K562 (cell line): ENCODE measurements around the gene OSGEP. TPM values are rescaled to one million over a fixed set of nuclear protein-coding genes. Genes with fewer than 3 reads are reported as not detected.
A peak's percentile ranks its signal among the peaks of the same experiment; 100 is the strongest.

Experiments used
- ATF4 ChIP-seq: fragments of 450-650 bp; formaldehyde crosslinking; IDR thresholded peaks from 2 replicates; pipeline ENCODE4 v1.4.0; 2022; ENCODE audit warnings: mild to moderate bottlenecking, moderate library complexity
- CHCHD3 ChIP-seq: fragments of 250-450 bp; sonication (Bioruptor Pico); IDR thresholded peaks from 2 replicates; pipeline ENCODE4 v2.1.2; 2022; ENCODE audit warnings: mild to moderate bottlenecking
- CREM ChIP-seq: IDR thresholded peaks from 2 replicates; pipeline ENCODE4 v1.6.1; 2014; ENCODE audit warnings: antibody characterized with exemption, low read depth
- DMBX1 ChIP-seq: fragments of 250-450 bp; sonication (Bioruptor Pico); IDR thresholded peaks from 2 replicates; pipeline ENCODE4 v1.8.0; 2022; ENCODE audit warnings: inconsistent platforms, mild to moderate bottlenecking, moderate library complexity, borderline replicate concordance
- GATAD2A ChIP-seq: fragments of 450-650 bp; IDR thresholded peaks from 2 replicates; pipeline ENCODE4 v1.6.1; 2017
- L3MBTL2 ChIP-seq: fragments of 450-650 bp; IDR thresholded peaks from 2 replicates; pipeline ENCODE4 v1.6.1; 2016; ENCODE audit warnings: mild to moderate bottlenecking, moderate library complexity
- MYBL2 ChIP-seq, 2 experiments: fragments of 450-650 bp in 1 of 2; sonication (generic) in 1 of 2; formaldehyde crosslinking in 1 of 2; IDR thresholded peaks; 2 replicates each; pipeline versions ENCODE4 v1.6.1 to v1.8.1; 2017 to 2022; ENCODE audit warnings: borderline replicate concordance in 1 of 2, inconsistent platforms in 1 of 2, low read depth in 1 of 2, mild to moderate bottlenecking in 1 of 2, missing genetic modification reagents in 1 of 2, moderate library complexity in 1 of 2
- NFATC3 ChIP-seq: fragments of 450-650 bp; IDR thresholded peaks from 2 replicates; pipeline ENCODE4 v1.6.1; 2017; ENCODE audit warnings: mild to moderate bottlenecking
- SPI1 ChIP-seq: IDR thresholded peaks from 2 replicates; pipeline ENCODE4 v1.6.1; 2011; ENCODE audit warnings: low read depth, low read length, control low read depth, borderline replicate concordance
- SREBF1 ChIP-seq: fragments of 150-350 bp; IDR thresholded peaks from 2 replicates; pipeline ENCODE4 v1.6.1; 2014; ENCODE audit warnings: antibody characterized with exemption, low read depth, low read length, borderline replicate concordance
- SUPT5H ChIP-seq: fragments of 450-650 bp; IDR thresholded peaks from 2 replicates; pipeline ENCODE4 v1.6.1; 2016
- TAF15 ChIP-seq: fragments of 200-400 bp; formaldehyde crosslinking; IDR thresholded peaks from 2 replicates; pipeline ENCODE4 v1.6.1; 2017; ENCODE audit warnings: mild to moderate bottlenecking, low read depth, low read length, moderate library complexity
- THAP7 ChIP-seq: fragments of 250-450 bp; sonication (Bioruptor Pico); IDR thresholded peaks from 2 replicates; pipeline ENCODE4 v1.5.0; 2021
- TRIM25 ChIP-seq: fragments of 450-650 bp; IDR thresholded peaks from 2 replicates; pipeline ENCODE4 v1.7.0; 2016; ENCODE audit warnings: borderline replicate concordance
- ZFPM2 ChIP-seq: fragments of 250-450 bp; sonication (Bioruptor Pico); IDR thresholded peaks from 2 replicates; pipeline ENCODE4 v1.5.1; 2022; ENCODE audit warnings: mild to moderate bottlenecking
- ZNF232 ChIP-seq: sonication (generic); formaldehyde crosslinking; IDR thresholded peaks from 2 replicates; pipeline ENCODE4 v1.8.0; 2022; ENCODE audit warnings: mild to moderate bottlenecking, missing genetic modification reagents
- ZNF263 ChIP-seq: sonication (generic); formaldehyde crosslinking; IDR thresholded peaks from 2 replicates; pipeline ENCODE4 v1.8.0; 2022; ENCODE audit warnings: mild to moderate bottlenecking, missing genetic modification reagents, borderline replicate concordance
- ZNF431 ChIP-seq: sonication (generic); formaldehyde crosslinking; IDR thresholded peaks from 2 replicates; pipeline ENCODE4 v1.8.0; 2022; ENCODE audit warnings: mild to moderate bottlenecking, missing genetic modification reagents
- ZNF449 ChIP-seq: fragments of 250-450 bp; sonication (Bioruptor Pico); IDR thresholded peaks from 2 replicates; pipeline ENCODE4 v1.8.0; 2022; ENCODE audit warnings: moderate library complexity, mild to moderate bottlenecking, inconsistent platforms
- polyA plus RNA-seq, 8 experiments: library from polyadenylated mRNA; depleted of rRNA in 4 of 8; stranded (reverse) in 5 of 8; unstranded in 3 of 8; fragments of >200 nt; fragmentation: Nextera tagmentation in 2 of 8; fragmentation: Illumina TruSeq in 1 of 8; extraction: Ambion mirVana in 2 of 8; extraction: Trizol in 1 of 8; gene quantifications; 2 replicates each; pipeline versions ENCODE4 v1.2.1 to v1.2.3, GENCODE V29; 2011 to 2014; ENCODE audit warnings: inconsistent platforms in 1 of 8, missing spikeins in 1 of 8
- total RNA-seq, 7 experiments: library from RNA; depleted of rRNA in 6 of 7; stranded (reverse); fragments of >200 nt in 6 of 7; fragmentation: Illumina TruSeq in 2 of 7; extraction: Trizol in 2 of 7; gene quantifications; 2 replicates each; pipeline versions ENCODE4 v1.2.1 to v1.2.3, GENCODE V29; 2011 to 2021; ENCODE audit warnings: low replicate concordance in 1 of 7
- TF ChIP-seq, protein P1 (sequence below): fragments of 450-650 bp; formaldehyde crosslinking; IDR thresholded peaks from 2 replicates; pipeline ENCODE4 v1.4.0; 2020; ENCODE audit warnings: mild to moderate bottlenecking, moderate library complexity
- TF ChIP-seq, protein P2 (sequence below): sonication (generic); formaldehyde crosslinking; IDR thresholded peaks from 2 replicates; pipeline ENCODE4 v1.9.0; 2022; ENCODE audit warnings: mild to moderate bottlenecking, missing genetic modification reagents

Gene OSGEP
- total and polyA plus RNA-seq, 9 of the 15 experiments (the other 6 are each of a cell fraction or from before 2014, with no cell fraction given), result 32.1 to 59.2 (median 44.1) TPM

- TF ChIP-seq TRIM25, result no peak
- peak; percentile 55; the same call in 1 of the 2 replicates for TF ChIP-seq DMBX1 (CRISPR knock-in tag)
- no peak for TF ChIP-seq ATF4 (CRISPR knock-in tag)
- TF ChIP-seq ZNF449 (CRISPR knock-in tag), result peak; percentile 35; the same call in 1 of the 2 replicates
- TF ChIP-seq ZNF232 (CRISPR knock-in tag), result no peak
- TF ChIP-seq THAP7 (CRISPR knock-in tag), result no peak
- 0 out of 2 replicates have a peak, but pooled peaks have one; percentile 49 for TF ChIP-seq SREBF1
- TF ChIP-seq MYBL2 (IDR thresholded peaks at IDR 0.05; ENCODE audit: low read depth), result no peak
- TF ChIP-seq MYBL2 (CRISPR knock-in tag; IDR thresholded peaks at IDR 0.05; ENCODE audit: borderline replicate concordance), result no peak
- 0 out of 2 replicates have a peak, but pooled peaks have one; percentile 13 for TF ChIP-seq GATAD2A
- TF ChIP-seq, protein P1, sequence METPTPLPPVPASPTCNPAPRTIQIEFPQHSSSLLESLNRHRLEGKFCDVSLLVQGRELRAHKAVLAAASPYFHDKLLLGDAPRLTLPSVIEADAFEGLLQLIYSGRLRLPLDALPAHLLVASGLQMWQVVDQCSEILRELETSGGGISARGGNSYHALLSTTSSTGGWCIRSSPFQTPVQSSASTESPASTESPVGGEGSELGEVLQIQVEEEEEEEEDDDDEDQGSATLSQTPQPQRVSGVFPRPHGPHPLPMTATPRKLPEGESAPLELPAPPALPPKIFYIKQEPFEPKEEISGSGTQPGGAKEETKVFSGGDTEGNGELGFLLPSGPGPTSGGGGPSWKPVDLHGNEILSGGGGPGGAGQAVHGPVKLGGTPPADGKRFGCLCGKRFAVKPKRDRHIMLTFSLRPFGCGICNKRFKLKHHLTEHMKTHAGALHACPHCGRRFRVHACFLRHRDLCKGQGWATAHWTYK (CRISPR knock-in tag), result no peak; the same call in 1 of the 2 replicates
- peak; percentile 87 for TF ChIP-seq L3MBTL2
- peak; percentile 76; the same call in 1 of the 2 replicates for TF ChIP-seq NFATC3
- TF ChIP-seq CHCHD3 (CRISPR knock-in tag), result no peak
- peak; percentile 72 for TF ChIP-seq SUPT5H
- TF ChIP-seq ZNF263 (CRISPR knock-in tag), result peak; percentile 34; the same call in 1 of the 2 replicates
- no peak for TF ChIP-seq SPI1
- no peak for TF ChIP-seq ZNF431 (CRISPR knock-in tag)
- TF ChIP-seq, protein P2, sequence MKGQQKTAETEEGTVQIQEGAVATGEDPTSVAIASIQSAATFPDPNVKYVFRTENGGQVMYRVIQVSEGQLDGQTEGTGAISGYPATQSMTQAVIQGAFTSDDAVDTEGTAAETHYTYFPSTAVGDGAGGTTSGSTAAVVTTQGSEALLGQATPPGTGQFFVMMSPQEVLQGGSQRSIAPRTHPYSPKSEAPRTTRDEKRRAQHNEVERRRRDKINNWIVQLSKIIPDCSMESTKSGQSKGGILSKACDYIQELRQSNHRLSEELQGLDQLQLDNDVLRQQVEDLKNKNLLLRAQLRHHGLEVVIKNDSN (CRISPR knock-in tag), result peak; percentile 100
- peak; percentile 74 for TF ChIP-seq CREM
- TF ChIP-seq TAF15, result no peak
- TF ChIP-seq ZFPM2 (CRISPR knock-in tag), result no peak
Measured at GRCh38 chr14:20454516-20455354, at the start of gene OSGEP, which contains the start of gene APEX1 (continued).
